Upper lobe of left lung (tissue), 6 donors: ENCODE results near the gene DYNC2H1. TPM values are rescaled to one million over a fixed set of nuclear protein-coding genes. Genes with fewer than 3 reads are reported as not detected.

Experiments
- ATAC-seq, 2 donors: fragments of 200-7000 bp; cut with Tn5 transposase; one replicate each; pipeline ENCODE4 v1.9.1; 2022; ENCODE audit warnings: mild to moderate bottlenecking in 2 of 2, moderate library complexity in 2 of 2; ENCODE audit not compliant: low FRiP score in 2 of 2
- DNase-seq, 2 donors: peaks; one replicate each; pipeline ENCODE4 v3.0.0-alpha.2; 2019 to 2020
- H3K27ac ChIP-seq, 4 donors: fragments of 200-600 bp; sonication (generic); one replicate each; pipeline ENCODE4 v1.5.1; 2016 to 2019
- H3K27me3 ChIP-seq, 4 donors: fragments of 200-600 bp; sonication (generic); one replicate each; pipeline ENCODE4 v1.5.1; 2017 to 2019
- H3K36me3 ChIP-seq, 4 donors: fragments of 200-600 bp; sonication (generic); one replicate each; pipeline ENCODE4 v1.5.1; 2016 to 2019
- H3K4me1 ChIP-seq, 4 donors: fragments of 200-600 bp; sonication (generic); one replicate each; pipeline ENCODE4 v1.5.1; 2018 to 2019
- H3K4me3 ChIP-seq, 4 donors: fragments of 200-600 bp; sonication (generic); one replicate each; pipeline ENCODE4 v1.5.1; 2017 to 2019; ENCODE audit warnings: mild to moderate bottlenecking in 2 of 4, moderate library complexity in 1 of 4
- H3K9me3 ChIP-seq, 4 donors: fragments of 200-600 bp; sonication (generic); one replicate each; pipeline ENCODE4 v1.5.1; 2018 to 2019
- CTCF ChIP-seq, 6 experiments: fragments of 450-650 bp in 4 of 6; fragments of 200-600 bp in 2 of 6; sonication (generic) in 2 of 6; IDR thresholded peaks; one replicate each; pipeline ENCODE4 v1.5.1; 2016 to 2019; ENCODE audit warnings: antibody characterized with exemption in 6 of 6
- EP300 ChIP-seq, 4 donors: sonication (generic); formaldehyde crosslinking; IDR thresholded peaks; one replicate each; pipeline ENCODE4 v1.5.1; 2017; ENCODE audit warnings: antibody characterized with exemption in 4 of 4, control low read depth in 2 of 4
- POLR2A ChIP-seq, 4 donors: fragments of 450-650 bp; IDR thresholded peaks; one replicate each; pipeline ENCODE4 v1.5.1; 2016 to 2017; ENCODE audit warnings: antibody characterized with exemption in 4 of 4, mild to moderate bottlenecking in 2 of 4
- POLR2AphosphoS5 ChIP-seq, 2 donors: sonication (generic); formaldehyde crosslinking; IDR thresholded peaks; one replicate each; pipeline ENCODE4 v1.5.1; 2017; ENCODE audit warnings: antibody characterized with exemption in 2 of 2
- WGBS, 2 donors: methylation state at CpG; one replicate each; pipeline ENCODE4 v1.1.5; 2017 to 2018; 5-methylcytosine and 5-hydroxymethylcytosine counted together
- total RNA-seq, 6 donors: library from RNA; depleted of rRNA in 4 of 6; stranded (reverse); fragments of >200 nt in 4 of 6; gene quantifications; one replicate each; pipeline versions ENCODE4 v1.1.0 to v1.2.1, GENCODE V29; 2016 to 2021
- donor health status: DM: no; HTN: no; CAD: no; lungs with moderate emphysema.
- donor health status: DM: no; HTN: yes; CAD: no; lungs with severe emphysema.

Gene DYNC2H1
- total RNA-seq, 6 donors from 2014 or later, result 11.1 to 62.4 (median 23.2) TPM

GRCh38 chr11:103418014-103418413 is 308.8 kb downstream of the DYNC2H1 start:
- DNase-seq (no peak), ATAC-seq (no peak)
- Histone ChIP-seq H3K36me3 (no peaks in the 10 kb centered on the region), H3K4me3 (no peak overlapping the region), H3K4me1 (no peaks in the 10 kb centered on the region), H3K27ac (no peak overlapping the region), H3K9me3 (no peaks in the 10 kb centered on the region), H3K27me3 (no peaks in the 10 kb centered on the region)
- no peak for TF ChIP-seq CTCF (IDR thresholded peaks at IDR 0.05)
- TF ChIP-seq POLR2A (IDR thresholded peaks at IDR 0.05), result no peak

GRCh38 chr11:103420593-103420992 is 311.4 kb downstream of the DYNC2H1 start:
- WGBS, 2 donors, result 85 to 95% methylated on average over 2 of the region's 2 CpGs
- ATAC-seq (no peak), DNase-seq (no peak)
- Histone ChIP-seq H3K9me3 (no peaks in the 10 kb centered on the region), H3K27ac (no peak overlapping the region), H3K27me3 (no peaks in the 10 kb centered on the region), H3K4me1 (no peaks in the 10 kb centered on the region), H3K4me3 (no peak overlapping the region), H3K36me3 (no peaks in the 10 kb centered on the region)
- no peak for TF ChIP-seq EP300 (IDR thresholded peaks at IDR 0.05)
- TF ChIP-seq POLR2AphosphoS5 (IDR thresholded peaks at IDR 0.05), result no peak
- TF ChIP-seq CTCF (IDR thresholded peaks at IDR 0.05), result no peak
- no peak for TF ChIP-seq POLR2A (IDR thresholded peaks at IDR 0.05)

- H3K27ac ChIP-seq, result no peak overlapping the region
- no peaks in the 10 kb centered on the region for H3K36me3 ChIP-seq
- TF ChIP-seq CTCF (IDR thresholded peaks at IDR 0.05) (no peak), POLR2AphosphoS5 (IDR thresholded peaks at IDR 0.05) (no peak), POLR2A (IDR thresholded peaks at IDR 0.05) (no peak), EP300 (IDR thresholded peaks at IDR 0.05) (no peak)
- ATAC-seq, result no peak
- no peaks in the 10 kb centered on the region for H3K4me1 ChIP-seq
- no peak overlapping the region for H3K4me3 ChIP-seq
- H3K27me3 ChIP-seq, result no peaks in the 10 kb centered on the region
- DNase-seq, result no peak
- no peaks in the 10 kb centered on the region for H3K9me3 ChIP-seq
- WGBS, 2 donors, result 58 to 65% methylated on average over 6 of the region's 6 CpGs
Measured at GRCh38 chr11:103433386-103434072, 324.3 kb downstream of the DYNC2H1 start.

- TF ChIP-seq POLR2AphosphoS5 (IDR thresholded peaks at IDR 0.05) (no peak), EP300 (IDR thresholded peaks at IDR 0.05) (no peak), CTCF (IDR thresholded peaks at IDR 0.05) (no peak), POLR2A (IDR thresholded peaks at IDR 0.05) (no peak)
- no peaks in the 10 kb centered on the region for H3K4me1 ChIP-seq
- WGBS, 2 donors, result 23 to 35% methylated on average over 1 of the region's 1 CpG
- DNase-seq, result no peak
- H3K9me3 ChIP-seq, result no peaks in the 10 kb centered on the region
- no peak overlapping the region for H3K4me3 ChIP-seq
- H3K27me3 ChIP-seq, result no peaks in the 10 kb centered on the region
- no peaks in the 10 kb centered on the region for H3K36me3 ChIP-seq
- no peak overlapping the region for H3K27ac ChIP-seq
- ATAC-seq, result no peak
Measured at GRCh38 chr11:103434073-103434411, 324.8 kb downstream of the DYNC2H1 start.

- ATAC-seq, result no peak
- 86 to 90% methylated on average over 3 of the region's 3 CpGs for WGBS, 2 donors
- H3K27me3 ChIP-seq, result no peaks in the 10 kb centered on the region
- TF ChIP-seq POLR2A (IDR thresholded peaks at IDR 0.05) (no peak), EP300 (IDR thresholded peaks at IDR 0.05) (no peak), CTCF (IDR thresholded peaks at IDR 0.05) (no peak), POLR2AphosphoS5 (IDR thresholded peaks at IDR 0.05) (no peak)
- H3K27ac ChIP-seq, result no peak overlapping the region
- no peaks in the 10 kb centered on the region for H3K36me3 ChIP-seq
- no peak for DNase-seq
- no peaks in the 10 kb centered on the region for H3K4me1 ChIP-seq
- H3K9me3 ChIP-seq, result no peaks in the 10 kb centered on the region
- no peak overlapping the region for H3K4me3 ChIP-seq
Measured at GRCh38 chr11:103436131-103436770, 327.0 kb downstream of the DYNC2H1 start.
